SU-DHL-6 (cell line): ENCODE data around the gene AADACL4.

ENCODE experiments used
- H2AFZ ChIP-seq: fragments of 200-600 bp; sonication (generic); 2 replicates; pipeline ENCODE4 v1.6.1; 2014; ENCODE audit warnings: low read depth, mild to moderate bottlenecking, moderate library complexity, mixed read lengths, antibody characterized with exemption, low read length; ENCODE audit not compliant: severe bottlenecking
- H3F3A ChIP-seq: fragments of 200-600 bp; shearing (Covaris generic); 2 replicates; pipeline ENCODE4 v1.6.0; 2016; ENCODE audit warnings: antibody characterized with exemption, mild to moderate bottlenecking; ENCODE audit not compliant: insufficient read depth
- H3K27ac ChIP-seq: fragments of 200-600 bp; sonication (generic); 2 replicates; pipeline ENCODE4 v1.5.1; 2016; ENCODE audit warnings: low read depth, mild to moderate bottlenecking, low read length, moderate library complexity, mixed read lengths
- H3K27me3 ChIP-seq: fragments of 200-600 bp; sonication (generic), shearing (Covaris generic); 2 replicates; pipeline ENCODE4 v1.6.0; 2014; ENCODE audit warnings: mild to moderate bottlenecking, low read length
- H3K36me3 ChIP-seq: fragments of 200-600 bp; sonication (generic); 2 replicates; pipeline ENCODE4 v1.6.1; 2014; ENCODE audit warnings: mild to moderate bottlenecking, low read length, mixed read lengths
- H3K4me2 ChIP-seq: fragments of 300-600, 200-600 bp; shearing (Covaris generic), sonication (generic); 2 replicates; pipeline ENCODE4 v1.6.0; 2014; ENCODE audit warnings: low read length, low read depth, mild to moderate bottlenecking; ENCODE audit not compliant: poor library complexity, severe bottlenecking
- H3K4me3 ChIP-seq: fragments of 200-600 bp; sonication (generic); 2 replicates; pipeline ENCODE4 v1.5.1; 2014; ENCODE audit warnings: antibody characterized with exemption, low read length, mild to moderate bottlenecking, mixed read lengths; ENCODE audit not compliant: insufficient read depth, poor library complexity, severe bottlenecking
- H3K79me2 ChIP-seq: fragments of 200-600 bp; sonication (generic); 2 replicates; pipeline ENCODE4 v1.6.1; 2014; ENCODE audit warnings: mild to moderate bottlenecking, low read length, moderate library complexity; ENCODE audit not compliant: insufficient read depth
- H3K9ac ChIP-seq: fragments of 200-600 bp; sonication (generic); 2 replicates; pipeline ENCODE4 v1.7.0; 2014; ENCODE audit warnings: mild to moderate bottlenecking, low read length
- H3K9me2 ChIP-seq: fragments of 200-600 bp; sonication (generic); replicated peaks from 2 replicates; pipeline ENCODE4 v1.6.1; 2014; ENCODE audit warnings: low read length; ENCODE audit not compliant: insufficient read depth
- H3K9me3 ChIP-seq: fragments of 200-600 bp; sonication (generic); 2 replicates; pipeline ENCODE4 v1.6.1; 2014; ENCODE audit warnings: low read length, mixed read lengths; ENCODE audit not compliant: insufficient read depth
- H4K20me1 ChIP-seq: fragments of 200-600 bp; sonication (generic); 2 replicates; pipeline ENCODE4 v1.6.1; 2014; ENCODE audit warnings: low read depth, mild to moderate bottlenecking, antibody characterized with exemption, low read length, moderate library complexity, mixed read lengths
- EZH2phosphoT487 ChIP-seq: fragments of 200-600 bp; sonication (generic), shearing (Covaris generic); conservative IDR thresholded peaks from 2 replicates; pipeline ENCODE4 v1.6.1; 2018; ENCODE audit warnings: mild to moderate bottlenecking, antibody characterized with exemption, low read length, moderate library complexity, mixed read lengths
- TF ChIP-seq, protein P1 (sequence below): fragments of 200-600 bp; sonication (generic); IDR thresholded peaks from one replicate; pipeline ENCODE4 v1.5.1; 2017; ENCODE audit warnings: antibody characterized with exemption, mild to moderate bottlenecking, low read length, moderate library complexity; ENCODE audit not compliant: insufficient read depth, poor library complexity, severe bottlenecking

AADACL4 gene

GRCh38 chr1:12630946-12631530 is 12.8 kb upstream of the AADACL4 start:
- Histone ChIP-seq H3K4me3 (no peak overlapping the region), H3K27me3 (no peaks in the 10 kb centered on the region), H3K9me3 (no peaks in the 10 kb centered on the region), H2AFZ (no peak overlapping the region), H3K4me2 (no peak overlapping the region), H3K36me3 (no peaks in the 10 kb centered on the region), H4K20me1 (no peaks in the 10 kb centered on the region), H3K9ac (no peak overlapping the region), H3F3A (no peaks in the 10 kb centered on the region), H3K27ac (no peak overlapping the region), H3K9me2 (no peaks in the 10 kb centered on the region), H3K79me2 (no peaks in the 10 kb centered on the region)
- no peak for TF ChIP-seq EZH2phosphoT487
- TF ChIP-seq, protein P1, sequence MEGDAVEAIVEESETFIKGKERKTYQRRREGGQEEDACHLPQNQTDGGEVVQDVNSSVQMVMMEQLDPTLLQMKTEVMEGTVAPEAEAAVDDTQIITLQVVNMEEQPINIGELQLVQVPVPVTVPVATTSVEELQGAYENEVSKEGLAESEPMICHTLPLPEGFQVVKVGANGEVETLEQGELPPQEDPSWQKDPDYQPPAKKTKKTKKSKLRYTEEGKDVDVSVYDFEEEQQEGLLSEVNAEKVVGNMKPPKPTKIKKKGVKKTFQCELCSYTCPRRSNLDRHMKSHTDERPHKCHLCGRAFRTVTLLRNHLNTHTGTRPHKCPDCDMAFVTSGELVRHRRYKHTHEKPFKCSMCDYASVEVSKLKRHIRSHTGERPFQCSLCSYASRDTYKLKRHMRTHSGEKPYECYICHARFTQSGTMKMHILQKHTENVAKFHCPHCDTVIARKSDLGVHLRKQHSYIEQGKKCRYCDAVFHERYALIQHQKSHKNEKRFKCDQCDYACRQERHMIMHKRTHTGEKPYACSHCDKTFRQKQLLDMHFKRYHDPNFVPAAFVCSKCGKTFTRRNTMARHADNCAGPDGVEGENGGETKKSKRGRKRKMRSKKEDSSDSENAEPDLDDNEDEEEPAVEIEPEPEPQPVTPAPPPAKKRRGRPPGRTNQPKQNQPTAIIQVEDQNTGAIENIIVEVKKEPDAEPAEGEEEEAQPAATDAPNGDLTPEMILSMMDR, result no peak

GRCh38 chr1:12631571-12631970 is 12.3 kb upstream of the AADACL4 start:
- TF ChIP-seq, protein P1, result no peak
- no peak for TF ChIP-seq EZH2phosphoT487
- no peak overlapping the region for H3K4me2 ChIP-seq
- H3K9me2 ChIP-seq, result no peaks in the 10 kb centered on the region
- no peak overlapping the region for H3K4me3 ChIP-seq
- no peaks in the 10 kb centered on the region for H3K27me3 ChIP-seq
- H3K79me2 ChIP-seq, result no peaks in the 10 kb centered on the region
- H3K9ac ChIP-seq, result no peak overlapping the region
- H3F3A ChIP-seq, result no peaks in the 10 kb centered on the region
- H3K9me3 ChIP-seq, result no peaks in the 10 kb centered on the region
- no peaks in the 10 kb centered on the region for H4K20me1 ChIP-seq
- H3K27ac ChIP-seq, result no peak overlapping the region
- no peaks in the 10 kb centered on the region for H3K36me3 ChIP-seq
- no peak overlapping the region for H2AFZ ChIP-seq

DNA sequence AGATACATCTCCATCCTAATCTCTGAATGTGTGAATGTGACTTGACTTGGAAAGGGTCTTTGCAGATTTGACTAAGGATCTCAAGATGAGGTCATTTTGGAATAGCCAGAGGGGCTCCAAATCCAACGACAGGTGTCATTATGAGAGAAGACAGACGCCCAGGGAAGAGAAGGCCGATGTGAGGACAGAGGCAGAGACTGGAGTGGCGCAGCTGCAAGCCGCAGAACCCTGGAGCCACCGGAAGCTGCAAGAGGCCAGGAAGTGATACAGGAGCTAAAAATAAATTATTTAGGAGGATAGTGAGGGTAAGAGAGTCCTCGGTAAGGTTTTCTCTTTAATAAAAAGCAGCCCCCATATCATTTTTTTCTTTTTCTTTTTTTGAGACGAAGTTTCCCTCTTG is 9.7 kb upstream of the AADACL4 start:
- Histone ChIP-seq H3K9me2 (no peaks in the 10 kb centered on the region), H3K9me3 (peaks cover under 1% of the 10 kb centered on the region; the same call in 1 of the 2 replicates), H3K27ac (no peak overlapping the region), H3K9ac (no peak overlapping the region), H3K27me3 (no peaks in the 10 kb centered on the region), H3K36me3 (no peaks in the 10 kb centered on the region), H4K20me1 (no peaks in the 10 kb centered on the region), H3K4me3 (no peak overlapping the region), H2AFZ (no peak overlapping the region), H3F3A (no peaks in the 10 kb centered on the region), H3K4me2 (no peak overlapping the region), H3K79me2 (no peaks in the 10 kb centered on the region)
- TF ChIP-seq EZH2phosphoT487, result no peak
- TF ChIP-seq, protein P1, result no peak
